IPS-20b (cell line): Measurements from ENCODE around the gene SPRED1.

ENCODE experiments used
- H3K27ac ChIP-seq: one replicate; pipeline ENCODE4 v1.5.1; 2013; ENCODE audit warnings: low read length
- H3K27me3 ChIP-seq: 2 replicates; pipeline ENCODE4 v1.6.1; 2013; ENCODE audit warnings: mild to moderate bottlenecking, low read length, inconsistent platforms; ENCODE audit not compliant: insufficient read depth
- H3K36me3 ChIP-seq: 2 replicates; pipeline ENCODE4 v1.6.1; 2013; ENCODE audit warnings: low read depth, mild to moderate bottlenecking, inconsistent platforms, low read length, moderate library complexity; ENCODE audit not compliant: insufficient read depth
- H3K4me1 ChIP-seq: 2 replicates; pipeline ENCODE4 v1.6.1; 2013; ENCODE audit warnings: mild to moderate bottlenecking, control low read depth, inconsistent platforms, low read length, moderate library complexity; ENCODE audit not compliant: insufficient read depth
- H3K4me3 ChIP-seq: 2 replicates; pipeline ENCODE4 v1.5.1; 2013; ENCODE audit warnings: mild to moderate bottlenecking, low read length, inconsistent platforms
- H3K9ac ChIP-seq: 2 replicates; pipeline ENCODE4 v1.6.1; 2013; ENCODE audit warnings: low read depth, mild to moderate bottlenecking, inconsistent platforms, low read length, moderate library complexity
- H3K9me3 ChIP-seq: 2 replicates; pipeline ENCODE4 v1.6.1; 2013; ENCODE audit warnings: mild to moderate bottlenecking, low read depth, low read length, inconsistent platforms; ENCODE audit not compliant: insufficient read depth

The SPRED1 gene

GRCh38 chr15:38369936-38370478 lies 117.4 kb downstream of the SPRED1 start:
- no peak overlapping the region for H3K9ac ChIP-seq
- no peaks in the 10 kb centered on the region for H3K36me3 ChIP-seq
- H3K27ac ChIP-seq = no peak overlapping the region
- no peaks in the 10 kb centered on the region for H3K27me3 ChIP-seq
- H3K9me3 ChIP-seq = no peaks in the 10 kb centered on the region
- no peak overlapping the region for H3K4me3 ChIP-seq
- no peaks in the 10 kb centered on the region for H3K4me1 ChIP-seq

- H3K4me3 ChIP-seq = no peak overlapping the region
- H3K4me1 ChIP-seq = no peaks in the 10 kb centered on the region
- H3K27ac ChIP-seq = no peak overlapping the region
- no peaks in the 10 kb centered on the region for H3K9me3 ChIP-seq
- no peaks in the 10 kb centered on the region for H3K27me3 ChIP-seq
- H3K9ac ChIP-seq = no peak overlapping the region
- H3K36me3 ChIP-seq = no peaks in the 10 kb centered on the region
Measured at GRCh38 chr15:38373016-38373415, 120.4 kb downstream of the SPRED1 start.

- Histone ChIP-seq H3K9me3 (no peaks in the 10 kb centered on the region), H3K9ac (no peak overlapping the region), H3K4me3 (no peak overlapping the region), H3K27me3 (no peaks in the 10 kb centered on the region), H3K4me1 (no peaks in the 10 kb centered on the region), H3K27ac (no peak overlapping the region), H3K36me3 (no peaks in the 10 kb centered on the region)
Measured at GRCh38 chr15:38374029-38374428, 121.4 kb downstream of the SPRED1 start.

GRCh38 chr15:38374556-38374955 lies 121.9 kb downstream of the SPRED1 start:
- H3K4me3 ChIP-seq = no peak overlapping the region
- no peaks in the 10 kb centered on the region for H3K4me1 ChIP-seq
- H3K9me3 ChIP-seq = no peaks in the 10 kb centered on the region
- no peaks in the 10 kb centered on the region for H3K27me3 ChIP-seq
- H3K27ac ChIP-seq = no peak overlapping the region
- no peak overlapping the region for H3K9ac ChIP-seq
- no peaks in the 10 kb centered on the region for H3K36me3 ChIP-seq

- Histone ChIP-seq H3K36me3 (no peaks in the 10 kb centered on the region), H3K4me3 (no peak overlapping the region), H3K9me3 (no peaks in the 10 kb centered on the region), H3K9ac (no peak overlapping the region), H3K27ac (no peak overlapping the region), H3K4me1 (no peaks in the 10 kb centered on the region), H3K27me3 (no peaks in the 10 kb centered on the region)
Measured at GRCh38 chr15:38376081-38376480, 123.4 kb downstream of the SPRED1 start.

- no peaks in the 10 kb centered on the region for H3K9me3 ChIP-seq
- no peak overlapping the region for H3K27ac ChIP-seq
- H3K4me1 ChIP-seq = no peaks in the 10 kb centered on the region
Measured at GRCh38 chr15:38377636-38378035, 125.0 kb downstream of the SPRED1 start.

GRCh38 chr15:38378161-38378560 lies 125.5 kb downstream of the SPRED1 start:
- Histone ChIP-seq H3K36me3 (no peaks in the 10 kb centered on the region), H3K27me3 (no peaks in the 10 kb centered on the region), H3K4me3 (no peak overlapping the region), H3K9me3 (no peaks in the 10 kb centered on the region), H3K9ac (no peak overlapping the region), H3K27ac (no peak overlapping the region), H3K4me1 (no peaks in the 10 kb centered on the region)

More at GRCh38 chr15:38377636-38378035, 125.0 kb downstream of the SPRED1 start:
- no peak overlapping the region for H3K4me3 ChIP-seq
- no peaks in the 10 kb centered on the region for H3K27me3 ChIP-seq
- H3K9ac ChIP-seq = no peak overlapping the region
- H3K36me3 ChIP-seq = no peaks in the 10 kb centered on the region

- Histone ChIP-seq H3K4me3 (no peak overlapping the region), H3K4me1 (no peaks in the 10 kb centered on the region), H3K9me3 (no peaks in the 10 kb centered on the region), H3K27ac (no peak overlapping the region), H3K27me3 (no peaks in the 10 kb centered on the region), H3K36me3 (no peaks in the 10 kb centered on the region), H3K9ac (no peak overlapping the region)
Measured at GRCh38 chr15:38389924-38390542, 137.4 kb downstream of the SPRED1 start.

GRCh38 chr15:38391191-38391590 lies 138.6 kb downstream of the SPRED1 start:
- H3K4me3 ChIP-seq = no peak overlapping the region
- H3K27me3 ChIP-seq = no peaks in the 10 kb centered on the region
- no peaks in the 10 kb centered on the region for H3K36me3 ChIP-seq
- no peaks in the 10 kb centered on the region for H3K4me1 ChIP-seq
- no peak overlapping the region for H3K9ac ChIP-seq
- H3K9me3 ChIP-seq = no peaks in the 10 kb centered on the region
- no peak overlapping the region for H3K27ac ChIP-seq

- Histone ChIP-seq H3K9me3 (no peaks in the 10 kb centered on the region), H3K36me3 (no peaks in the 10 kb centered on the region), H3K4me1 (no peaks in the 10 kb centered on the region), H3K4me3 (no peak overlapping the region), H3K27ac (no peak overlapping the region), H3K9ac (no peak overlapping the region), H3K27me3 (no peaks in the 10 kb centered on the region)
Measured at GRCh38 chr15:38398134-38398533, 145.5 kb downstream of the SPRED1 start.

GRCh38 chr15:38401106-38401505 lies 148.5 kb downstream of the SPRED1 start:
- H3K27me3 ChIP-seq = no peaks in the 10 kb centered on the region
- H3K36me3 ChIP-seq = no peaks in the 10 kb centered on the region
- H3K27ac ChIP-seq = no peak overlapping the region
- H3K9ac ChIP-seq = no peak overlapping the region
- H3K4me1 ChIP-seq = no peaks in the 10 kb centered on the region
- H3K4me3 ChIP-seq = no peak overlapping the region
- no peaks in the 10 kb centered on the region for H3K9me3 ChIP-seq

GRCh38 chr15:38401701-38402100 lies 149.1 kb downstream of the SPRED1 start:
- Histone ChIP-seq H3K36me3 (no peaks in the 10 kb centered on the region), H3K9me3 (no peaks in the 10 kb centered on the region), H3K27me3 (no peaks in the 10 kb centered on the region), H3K27ac (no peak overlapping the region), H3K9ac (no peak overlapping the region), H3K4me3 (no peak overlapping the region), H3K4me1 (no peaks in the 10 kb centered on the region)
